H9 (cell line): ENCODE data around the gene SPTY2D1. TPM values are rescaled to one million over a fixed set of nuclear protein-coding genes. Genes with fewer than 3 reads are reported as not detected.

Source experiments
- DNase-seq: peaks from one replicate; pipeline ENCODE4 v3.0.0-alpha.2; 2017
- H2AFZ ChIP-seq: one replicate; pipeline ENCODE4 v1.6.1; 2013; ENCODE audit warnings: mild to moderate bottlenecking, low read length, control low read depth, moderate library complexity
- H2AK5ac ChIP-seq: 2 replicates; pipeline ENCODE4 v1.6.1; 2013; ENCODE audit warnings: low read length, control low read depth, mixed read lengths; ENCODE audit not compliant: insufficient read length
- H2BK120ac ChIP-seq: one replicate; pipeline ENCODE4 v1.6.1; 2013; ENCODE audit warnings: low read depth, mild to moderate bottlenecking, low read length, control low read depth, inconsistent platforms; ENCODE audit not compliant: poor library complexity, severe bottlenecking
- H2BK12ac ChIP-seq: 2 replicates; pipeline ENCODE4 v1.6.1; 2013; ENCODE audit warnings: low read length, control low read depth, mixed read lengths, low read depth; ENCODE audit not compliant: insufficient read length
- H2BK15ac ChIP-seq: 2 replicates; pipeline ENCODE4 v1.6.1; 2013; ENCODE audit warnings: low read depth, low read length, control low read depth
- H2BK20ac ChIP-seq: one replicate; pipeline ENCODE4 v1.6.1; 2013; ENCODE audit warnings: low read depth, mild to moderate bottlenecking, low read length, control low read depth, inconsistent platforms; ENCODE audit not compliant: poor library complexity, severe bottlenecking
- H2BK5ac ChIP-seq: 2 replicates; pipeline ENCODE4 v1.6.1; 2013; ENCODE audit warnings: low read length, control low read depth, mixed read lengths; ENCODE audit not compliant: insufficient read length
- H3K14ac ChIP-seq: 2 replicates; pipeline ENCODE4 v1.6.1; 2013; ENCODE audit warnings: low read length, control low read depth; ENCODE audit not compliant: insufficient read depth
- H3K18ac ChIP-seq: 2 replicates; pipeline ENCODE4 v1.6.1; 2013; ENCODE audit warnings: low read depth, mild to moderate bottlenecking, mixed read lengths, low read length, control low read depth; ENCODE audit not compliant: insufficient read length
- H3K23ac ChIP-seq: 2 replicates; pipeline ENCODE4 v1.6.1; 2013; ENCODE audit warnings: low read length, control low read depth, mixed read lengths, low read depth; ENCODE audit not compliant: insufficient read length
- H3K23me2 ChIP-seq: 2 replicates; pipeline ENCODE4 v1.6.1; 2013; ENCODE audit warnings: low read depth, mild to moderate bottlenecking, mixed read lengths, low read length, control low read depth; ENCODE audit not compliant: insufficient read length, poor library complexity, severe bottlenecking
- H3K27ac ChIP-seq: 2 replicates; pipeline ENCODE4 v1.5.1; 2013; ENCODE audit warnings: low read length, control low read depth, mixed read lengths, low read depth; ENCODE audit not compliant: insufficient read length
- H3K27me3 ChIP-seq: 2 replicates; pipeline ENCODE4 v1.6.1; 2013; ENCODE audit warnings: low read length, control low read depth, inconsistent platforms; ENCODE audit not compliant: insufficient read depth
- H3K4ac ChIP-seq: 2 replicates; pipeline ENCODE4 v1.6.1; 2013; ENCODE audit warnings: low read depth, mild to moderate bottlenecking, control low read depth, inconsistent platforms, low read length, moderate library complexity
- H3K4me1 ChIP-seq: 2 replicates; pipeline ENCODE4 v1.6.1; 2013; ENCODE audit warnings: low read length, control low read depth, inconsistent platforms; ENCODE audit not compliant: insufficient read depth
- H3K4me2 ChIP-seq: 2 replicates; pipeline ENCODE4 v1.6.1; 2013; ENCODE audit warnings: low read length, control low read depth, mixed read lengths; ENCODE audit not compliant: insufficient read length, insufficient read depth
- H3K56ac ChIP-seq: 2 replicates; pipeline ENCODE4 v1.6.1; 2013; ENCODE audit warnings: low read depth, mild to moderate bottlenecking, mixed read lengths, low read length, control low read depth; ENCODE audit not compliant: insufficient read length
- H3K79me1 ChIP-seq: 2 replicates; pipeline ENCODE4 v1.6.1; 2013; ENCODE audit warnings: low read depth, mild to moderate bottlenecking, moderate library complexity, low read length, control low read depth, inconsistent platforms; ENCODE audit not compliant: insufficient read depth, poor library complexity, severe bottlenecking
- H3K79me2 ChIP-seq: 2 replicates; pipeline ENCODE4 v1.6.1; 2013; ENCODE audit warnings: low read length, control low read depth, inconsistent platforms; ENCODE audit not compliant: insufficient read depth
- H3K9ac ChIP-seq: 2 replicates; pipeline ENCODE4 v1.6.1; 2013; ENCODE audit warnings: low read length, control low read depth, mixed read lengths; ENCODE audit not compliant: insufficient read length; ENCODE audit errors: extremely low read depth
- H3K9me3 ChIP-seq: one replicate; pipeline ENCODE4 v1.6.1; 2013; ENCODE audit warnings: low read depth, low read length, inconsistent platforms; ENCODE audit not compliant: control insufficient read depth
- H3T11ph ChIP-seq: one replicate; pipeline ENCODE4 v1.6.1; 2013; ENCODE audit warnings: mild to moderate bottlenecking, low read length, control low read depth, inconsistent platforms
- H4K20me1 ChIP-seq: one replicate; pipeline ENCODE4 v1.6.1; 2013; ENCODE audit not compliant: control insufficient read depth, insufficient read length, insufficient read depth
- H4K5ac ChIP-seq: 2 replicates; pipeline ENCODE4 v1.6.1; 2013; ENCODE audit warnings: low read depth, mild to moderate bottlenecking, mixed read lengths, low read length, control low read depth; ENCODE audit not compliant: insufficient read length
- H4K8ac ChIP-seq: replicated peaks from 2 replicates; pipeline ENCODE4 v1.6.1; 2013; ENCODE audit warnings: low read length, control low read depth, mixed read lengths, low read depth; ENCODE audit not compliant: insufficient read length
- H4K91ac ChIP-seq: 2 replicates; pipeline ENCODE4 v1.6.1; 2013; ENCODE audit warnings: low read depth, mild to moderate bottlenecking, moderate library complexity, mixed read lengths, low read length, control low read depth; ENCODE audit not compliant: insufficient read length
- H3K27ac Mint-ChIP-seq, 3 experiments: 2 replicates in 2 of 3; 3 replicates in 1 of 3; pipeline ENCODE4 v1.8.0; 2020 to 2021; ENCODE audit warnings: mixed read lengths in 3 of 3, mild to moderate bottlenecking in 1 of 3, moderate library complexity in 1 of 3
- H3K27me3 Mint-ChIP-seq: 2 replicates; pipeline ENCODE4 v1.8.0; 2021; ENCODE audit warnings: low read depth, mild to moderate bottlenecking, moderate library complexity, mixed read lengths
- H3K36me3 Mint-ChIP-seq, 3 experiments: 2 replicates in 2 of 3; 3 replicates in 1 of 3; pipeline ENCODE4 v1.8.0; 2020 to 2021; ENCODE audit warnings: low read depth in 3 of 3, mixed read lengths in 3 of 3; ENCODE audit not compliant: insufficient read depth in 1 of 3
- H3K4me1 Mint-ChIP-seq, 2 experiments: 2 replicates each; pipeline ENCODE4 v1.8.0; 2020; ENCODE audit warnings: mixed read lengths in 2 of 2
- H3K4me3 Mint-ChIP-seq, 2 experiments: 2 replicates in 1 of 2; 3 replicates in 1 of 2; pipeline ENCODE4 v1.8.0; 2020 to 2021; ENCODE audit warnings: mild to moderate bottlenecking in 2 of 2, mixed read lengths in 2 of 2, moderate library complexity in 1 of 2
- H3K9me3 Mint-ChIP-seq, 2 experiments: 2 replicates in 1 of 2; 3 replicates in 1 of 2; pipeline ENCODE4 v1.8.0; 2020; ENCODE audit warnings: mild to moderate bottlenecking in 2 of 2, mixed read lengths in 2 of 2, moderate library complexity in 1 of 2
- WGBS: extraction: QIAGEN DNeasy Blood & Tissue Kit; methylation state at CpG from one replicate; pipeline ENCODE4 v1.1.7; 2013; ENCODE audit warnings: missing lambda C conversion rate, low lambda C conversion rate, mixed read lengths; ENCODE audit not compliant: insufficient read length; ENCODE audit errors: extremely low coverage; 5-methylcytosine and 5-hydroxymethylcytosine counted together
- total RNA-seq: library from RNA; stranded (reverse); gene quantifications from 2 replicates; pipeline ENCODE4 v1.2.1, GENCODE V29; 2021
- TF ChIP-seq, protein P1 (sequence below): fragments of 200-600 bp; sonication (generic); conservative IDR thresholded peaks from 3 replicates; pipeline ENCODE4 v1.8.0; 2021; ENCODE audit warnings: antibody characterized with exemption, mild to moderate bottlenecking

Gene SPTY2D1
- total RNA-seq, 1 experiment from 2014 or later = 15.9 TPM

DNA sequence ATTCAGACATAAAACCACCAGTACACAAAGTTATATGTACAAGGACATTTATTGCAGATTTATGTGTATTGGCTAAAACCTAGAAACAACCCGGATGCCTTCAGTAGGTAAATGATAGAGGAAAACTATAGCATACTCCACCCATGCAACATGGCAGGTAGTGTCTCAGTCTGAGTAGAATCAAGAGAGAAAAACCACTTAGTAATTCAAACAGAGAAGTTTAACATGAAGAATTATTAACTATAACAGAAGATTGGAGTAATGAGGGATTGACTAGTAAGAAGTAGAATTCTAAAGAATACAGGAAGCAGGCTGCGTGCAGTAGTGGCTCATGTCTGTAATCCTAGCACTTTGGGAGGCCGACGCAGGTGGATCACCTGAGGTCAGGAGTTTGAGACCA is 16.2 kb upstream of the SPTY2D1 start:
- TF ChIP-seq, protein P1, sequence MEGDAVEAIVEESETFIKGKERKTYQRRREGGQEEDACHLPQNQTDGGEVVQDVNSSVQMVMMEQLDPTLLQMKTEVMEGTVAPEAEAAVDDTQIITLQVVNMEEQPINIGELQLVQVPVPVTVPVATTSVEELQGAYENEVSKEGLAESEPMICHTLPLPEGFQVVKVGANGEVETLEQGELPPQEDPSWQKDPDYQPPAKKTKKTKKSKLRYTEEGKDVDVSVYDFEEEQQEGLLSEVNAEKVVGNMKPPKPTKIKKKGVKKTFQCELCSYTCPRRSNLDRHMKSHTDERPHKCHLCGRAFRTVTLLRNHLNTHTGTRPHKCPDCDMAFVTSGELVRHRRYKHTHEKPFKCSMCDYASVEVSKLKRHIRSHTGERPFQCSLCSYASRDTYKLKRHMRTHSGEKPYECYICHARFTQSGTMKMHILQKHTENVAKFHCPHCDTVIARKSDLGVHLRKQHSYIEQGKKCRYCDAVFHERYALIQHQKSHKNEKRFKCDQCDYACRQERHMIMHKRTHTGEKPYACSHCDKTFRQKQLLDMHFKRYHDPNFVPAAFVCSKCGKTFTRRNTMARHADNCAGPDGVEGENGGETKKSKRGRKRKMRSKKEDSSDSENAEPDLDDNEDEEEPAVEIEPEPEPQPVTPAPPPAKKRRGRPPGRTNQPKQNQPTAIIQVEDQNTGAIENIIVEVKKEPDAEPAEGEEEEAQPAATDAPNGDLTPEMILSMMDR = no peak
- H3K9me3 Mint-ChIP-seq = peaks cover 0 to 10% of the 10 kb centered on the region in 2 experiments; a peak in 1 of 5 replicates
- H3K27me3 ChIP-seq = no peaks in the 10 kb centered on the region
- no peak overlapping the region for H3K4me2 ChIP-seq
- no peaks in the 10 kb centered on the region for H3K79me1 ChIP-seq
- no peak for DNase-seq
- no peaks in the 10 kb centered on the region for H4K20me1 ChIP-seq
- H3K4me3 Mint-ChIP-seq = no peak overlapping the region
- H3K23me2 ChIP-seq = no peaks in the 10 kb centered on the region
- H3K36me3 Mint-ChIP-seq = no peaks in the 10 kb centered on the region; a peak in 2 of 7 replicates
- H4K8ac ChIP-seq = no peak overlapping the region
- no peak overlapping the region for H2BK15ac ChIP-seq
- WGBS = no CpG with 5 or more reads among the region's 4 CpGs
- no peak overlapping the region for H3K27ac ChIP-seq
- H3K14ac ChIP-seq = no peak overlapping the region
- H3T11ph ChIP-seq = no peak overlapping the region
- no peak overlapping the region for H3K27ac Mint-ChIP-seq
- H4K5ac ChIP-seq = no peak overlapping the region
- no peak overlapping the region for H3K18ac ChIP-seq
- no peaks in the 10 kb centered on the region for H3K9me3 ChIP-seq
- no peak overlapping the region for H2BK5ac ChIP-seq
- H4K91ac ChIP-seq = no peak overlapping the region
- H3K4me1 Mint-ChIP-seq = peaks cover 0 to 4% of the 10 kb centered on the region in 2 experiments; a peak in 1 of 4 replicates
- H3K4me1 ChIP-seq = no peaks in the 10 kb centered on the region
- no peak overlapping the region for H2BK20ac ChIP-seq
- H2AK5ac ChIP-seq = no peak overlapping the region
- no peak overlapping the region for H3K56ac ChIP-seq
- no peak overlapping the region for H3K23ac ChIP-seq
- H2BK120ac ChIP-seq = no peak overlapping the region
- no peak overlapping the region for H2AFZ ChIP-seq
- H3K27me3 Mint-ChIP-seq = peaks cover under 1% of the 10 kb centered on the region; the same call in 1 of the 2 replicates
- no peak overlapping the region for H3K4ac ChIP-seq
- H3K79me2 ChIP-seq = no peaks in the 10 kb centered on the region
- H2BK12ac ChIP-seq = no peak overlapping the region
- H3K9ac ChIP-seq = no peak overlapping the region
